Keratinocyte (primary cell): Measurements from ENCODE around the gene BICDL1.

Source experiments
- EZH2 ChIP-seq: IDR thresholded peaks from one replicate; pipeline ENCODE4 v1.6.1; 2012; ENCODE audit warnings: inconsistent platforms, mild to moderate bottlenecking, low read length, moderate library complexity
- TF ChIP-seq, protein P1 (sequence below), 3 experiments: IDR thresholded peaks in 1 of 3; conservative IDR thresholded peaks in 1 of 3; optimal IDR thresholded peaks in 1 of 3; 2 replicates in 2 of 3; 3 replicates in 1 of 3; pipeline versions ENCODE3 to v1.5.1; 2011; ENCODE audit warnings: low read length in 3 of 3, mild to moderate bottlenecking in 3 of 3, moderate library complexity in 2 of 3, control low read depth in 1 of 3, inconsistent platforms in 1 of 3; ENCODE audit not compliant: insufficient read depth in 2 of 3; ENCODE audit errors: extremely low read depth in 1 of 3

DNA sequence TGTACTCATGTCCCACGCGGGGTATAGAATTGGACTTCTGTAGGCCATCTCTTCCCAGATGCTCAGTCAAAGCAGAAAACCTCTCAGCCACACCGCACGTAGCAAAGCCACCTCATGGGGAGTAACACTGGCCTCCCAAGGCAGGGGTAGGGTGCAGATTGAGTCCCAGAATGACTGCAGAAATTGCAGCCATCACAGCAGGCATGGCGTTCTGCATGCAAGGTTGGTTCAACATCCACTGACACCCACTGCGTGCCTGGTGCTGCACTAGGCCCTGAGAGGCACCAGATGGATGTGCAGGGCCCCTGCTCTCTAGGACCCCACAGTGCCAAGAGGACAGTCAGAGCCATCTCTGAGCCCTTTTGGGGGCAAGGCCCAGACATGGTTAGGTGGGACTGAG lies 87.6 kb downstream of the BICDL1 start:
- TF ChIP-seq, protein P1, sequence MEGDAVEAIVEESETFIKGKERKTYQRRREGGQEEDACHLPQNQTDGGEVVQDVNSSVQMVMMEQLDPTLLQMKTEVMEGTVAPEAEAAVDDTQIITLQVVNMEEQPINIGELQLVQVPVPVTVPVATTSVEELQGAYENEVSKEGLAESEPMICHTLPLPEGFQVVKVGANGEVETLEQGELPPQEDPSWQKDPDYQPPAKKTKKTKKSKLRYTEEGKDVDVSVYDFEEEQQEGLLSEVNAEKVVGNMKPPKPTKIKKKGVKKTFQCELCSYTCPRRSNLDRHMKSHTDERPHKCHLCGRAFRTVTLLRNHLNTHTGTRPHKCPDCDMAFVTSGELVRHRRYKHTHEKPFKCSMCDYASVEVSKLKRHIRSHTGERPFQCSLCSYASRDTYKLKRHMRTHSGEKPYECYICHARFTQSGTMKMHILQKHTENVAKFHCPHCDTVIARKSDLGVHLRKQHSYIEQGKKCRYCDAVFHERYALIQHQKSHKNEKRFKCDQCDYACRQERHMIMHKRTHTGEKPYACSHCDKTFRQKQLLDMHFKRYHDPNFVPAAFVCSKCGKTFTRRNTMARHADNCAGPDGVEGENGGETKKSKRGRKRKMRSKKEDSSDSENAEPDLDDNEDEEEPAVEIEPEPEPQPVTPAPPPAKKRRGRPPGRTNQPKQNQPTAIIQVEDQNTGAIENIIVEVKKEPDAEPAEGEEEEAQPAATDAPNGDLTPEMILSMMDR (optimal IDR thresholded peaks at IDR 0.05 in 1 of 3, IDR thresholded peaks at IDR 0.05 in 1 of 3, conservative IDR thresholded peaks at IDR 0.05 in 1 of 3; ENCODE audit: extremely low read depth in 1 of 3, insufficient read depth in 2 of 3, low read length in 3 of 3), result no peak
- TF ChIP-seq EZH2, result no peak
